Skeletal muscle satellite cell (primary cell): ENCODE measurements around the gene WWC2.

Experiments used
- H3K27me3 ChIP-seq: 2 replicates; pipeline ENCODE4 v1.7.0; 2013; ENCODE audit warnings: low read length; ENCODE audit not compliant: control insufficient read depth, insufficient read depth
- H3K36me3 ChIP-seq: 2 replicates; pipeline ENCODE4 v1.7.0; 2013; ENCODE audit warnings: mild to moderate bottlenecking, control low read depth, low read length; ENCODE audit not compliant: insufficient read depth
- H3K4me1 ChIP-seq: 2 replicates; pipeline ENCODE4 v1.7.0; 2013; ENCODE audit warnings: low read length; ENCODE audit not compliant: control insufficient read depth, insufficient read depth
- H3K4me2 ChIP-seq: 2 replicates; pipeline ENCODE4 v1.7.0; 2013; ENCODE audit warnings: mild to moderate bottlenecking, low read length
- H3K4me3 ChIP-seq: 2 replicates; pipeline ENCODE4 v1.7.0; 2013; ENCODE audit warnings: low read length
- H3K9ac ChIP-seq: 2 replicates; pipeline ENCODE4 v1.7.0; 2013; ENCODE audit warnings: mild to moderate bottlenecking, low read depth, low read length, moderate library complexity
- H3K9me3 ChIP-seq: replicated peaks from 2 replicates; pipeline ENCODE4 v1.7.0; 2013; ENCODE audit warnings: mild to moderate bottlenecking, control low read depth, low read length

Gene WWC2

GRCh38 chr4:183342541-183343533 lies 243.8 kb downstream of the WWC2 start:
- H3K4me2 ChIP-seq, result peak overlapping the region; percentile 58
- H3K4me3 ChIP-seq, result no peak overlapping the region
- no peaks in the 10 kb centered on the region for H3K27me3 ChIP-seq
- no peaks in the 10 kb centered on the region for H3K9me3 ChIP-seq
- H3K4me1 ChIP-seq, result peaks cover 16% of the 10 kb centered on the region
- no peaks in the 10 kb centered on the region for H3K36me3 ChIP-seq
- no peak overlapping the region for H3K9ac ChIP-seq

- H3K4me1 ChIP-seq, result peaks cover 23% of the 10 kb centered on the region
- H3K9me3 ChIP-seq, result no peaks in the 10 kb centered on the region
- no peak overlapping the region for H3K4me2 ChIP-seq
- H3K4me3 ChIP-seq, result no peak overlapping the region
- H3K27me3 ChIP-seq, result no peaks in the 10 kb centered on the region
- no peak overlapping the region for H3K9ac ChIP-seq
- H3K36me3 ChIP-seq, result no peaks in the 10 kb centered on the region
These were observed 244.7 kb downstream of the WWC2 start for GRCh38 chr4:183343730-183344129.

DNA sequence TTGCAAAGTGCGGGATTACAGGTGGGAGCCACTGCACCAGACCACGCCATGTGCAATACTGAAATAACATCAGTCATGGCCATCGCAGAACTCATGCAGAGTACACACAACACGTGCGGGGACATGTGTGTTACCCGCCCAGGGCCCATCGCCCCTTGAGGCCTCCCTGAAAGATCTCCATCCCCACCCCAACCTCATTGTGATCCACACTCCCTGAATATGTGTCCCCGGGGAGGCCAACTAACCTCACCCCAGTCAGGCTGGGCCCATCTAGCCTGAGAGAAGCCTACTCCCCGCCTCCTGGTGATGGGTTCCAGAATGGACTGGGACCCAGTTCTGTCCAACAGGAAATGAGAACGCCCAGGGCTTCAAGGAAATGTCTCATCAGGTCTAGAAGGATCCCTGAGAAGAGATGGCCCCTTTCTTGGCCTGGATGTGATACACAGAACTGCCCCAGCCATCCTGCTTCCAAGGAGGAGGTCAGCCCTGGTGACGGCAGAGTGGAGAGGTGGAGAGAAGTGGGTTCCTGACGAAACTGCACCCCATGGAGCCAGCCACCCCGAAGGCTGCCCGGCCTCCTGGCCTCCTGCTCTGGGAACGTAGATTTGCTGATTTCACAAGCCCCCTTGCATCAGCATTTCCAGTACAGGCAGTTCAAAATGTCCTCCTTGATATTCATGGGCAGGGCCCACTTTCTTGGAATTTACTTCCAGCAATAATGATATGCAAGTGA lies 245.6 kb downstream of the WWC2 start:
- Histone ChIP-seq H3K4me1 (peaks cover 32% of the 10 kb centered on the region), H3K9ac (no peak overlapping the region), H3K9me3 (no peaks in the 10 kb centered on the region), H3K36me3 (no peaks in the 10 kb centered on the region), H3K4me3 (no peak overlapping the region), H3K4me2 (no peak overlapping the region), H3K27me3 (no peaks in the 10 kb centered on the region)

- Histone ChIP-seq H3K36me3 (no peaks in the 10 kb centered on the region), H3K4me1 (peaks cover 33% of the 10 kb centered on the region), H3K4me2 (no peak overlapping the region), H3K9me3 (no peaks in the 10 kb centered on the region), H3K27me3 (no peaks in the 10 kb centered on the region), H3K4me3 (no peak overlapping the region), H3K9ac (no peak overlapping the region)
These were observed 246.2 kb downstream of the WWC2 start for GRCh38 chr4:183345261-183345660.

GRCh38 chr4:183347146-183347545 lies 248.1 kb downstream of the WWC2 start:
- Histone ChIP-seq H3K4me1 (peaks cover 40% of the 10 kb centered on the region), H3K4me3 (no peak overlapping the region), H3K27me3 (no peaks in the 10 kb centered on the region), H3K4me2 (no peak overlapping the region), H3K36me3 (no peaks in the 10 kb centered on the region), H3K9me3 (no peaks in the 10 kb centered on the region), H3K9ac (no peak overlapping the region)

DNA sequence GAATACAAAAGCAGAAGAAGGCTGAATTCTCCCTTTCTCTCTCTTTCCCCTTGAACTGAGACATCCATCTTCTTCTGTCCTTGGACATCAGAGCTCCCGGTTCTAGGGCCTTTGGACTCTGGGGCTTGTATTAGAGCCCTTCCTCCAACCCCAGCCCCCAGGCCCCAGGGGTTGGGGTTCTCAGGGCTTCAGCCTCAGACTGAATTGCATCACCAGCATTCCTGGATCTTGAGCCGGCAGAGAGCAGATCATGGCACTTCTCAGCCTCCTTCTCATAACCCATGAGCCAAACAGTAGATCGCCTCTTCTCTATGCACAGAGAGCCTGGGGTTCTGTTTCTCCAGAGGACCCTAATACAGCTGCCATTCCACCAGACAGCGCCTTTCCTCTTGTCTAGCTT lies 248.5 kb downstream of the WWC2 start:
- Histone ChIP-seq H3K4me3 (no peak overlapping the region), H3K27me3 (no peaks in the 10 kb centered on the region), H3K4me2 (no peak overlapping the region), H3K9me3 (no peaks in the 10 kb centered on the region), H3K4me1 (peaks cover 40% of the 10 kb centered on the region), H3K36me3 (no peaks in the 10 kb centered on the region), H3K9ac (no peak overlapping the region)

DNA sequence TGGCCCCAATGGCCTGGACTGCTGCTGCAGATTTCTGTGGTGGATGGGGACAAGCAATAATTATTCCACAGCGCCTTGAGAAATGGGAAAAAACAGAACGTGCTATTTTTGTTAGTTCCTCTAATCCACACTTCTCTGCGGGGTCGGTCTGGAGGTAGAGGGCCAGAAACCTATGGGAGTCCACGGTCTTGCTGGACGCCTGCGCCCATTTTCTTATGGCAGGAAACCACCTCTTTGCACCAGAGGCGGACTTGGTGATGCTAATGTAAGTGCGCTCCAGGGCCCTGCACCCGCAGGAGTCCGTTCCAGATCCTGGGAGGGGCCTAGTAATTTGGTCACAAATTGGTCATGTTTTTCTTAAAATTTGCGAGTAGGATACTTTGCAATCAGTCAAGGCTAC lies 249.1 kb downstream of the WWC2 start:
- Histone ChIP-seq H3K27me3 (no peaks in the 10 kb centered on the region), H3K4me1 (peaks cover 37% of the 10 kb centered on the region), H3K4me3 (no peak overlapping the region)

GRCh38 chr4:183348706-183349659 lies 249.9 kb downstream of the WWC2 start:
- Histone ChIP-seq H3K9ac (no peak overlapping the region), H3K36me3 (no peaks in the 10 kb centered on the region), H3K4me3 (no peak overlapping the region), H3K4me2 (peak overlapping the region; percentile 7), H3K4me1 (peaks cover 35% of the 10 kb centered on the region), H3K27me3 (no peaks in the 10 kb centered on the region), H3K9me3 (no peaks in the 10 kb centered on the region)

More for the DNA sequence above, 249.1 kb downstream of the WWC2 start:
- H3K9me3 ChIP-seq, result no peaks in the 10 kb centered on the region
- H3K4me2 ChIP-seq, result no peak overlapping the region
- no peaks in the 10 kb centered on the region for H3K36me3 ChIP-seq
- no peak overlapping the region for H3K9ac ChIP-seq

GRCh38 chr4:183349673-183350072 lies 250.6 kb downstream of the WWC2 start:
- Histone ChIP-seq H3K4me1 (peaks cover 35% of the 10 kb centered on the region), H3K4me3 (no peak overlapping the region), H3K36me3 (no peaks in the 10 kb centered on the region)

DNA sequence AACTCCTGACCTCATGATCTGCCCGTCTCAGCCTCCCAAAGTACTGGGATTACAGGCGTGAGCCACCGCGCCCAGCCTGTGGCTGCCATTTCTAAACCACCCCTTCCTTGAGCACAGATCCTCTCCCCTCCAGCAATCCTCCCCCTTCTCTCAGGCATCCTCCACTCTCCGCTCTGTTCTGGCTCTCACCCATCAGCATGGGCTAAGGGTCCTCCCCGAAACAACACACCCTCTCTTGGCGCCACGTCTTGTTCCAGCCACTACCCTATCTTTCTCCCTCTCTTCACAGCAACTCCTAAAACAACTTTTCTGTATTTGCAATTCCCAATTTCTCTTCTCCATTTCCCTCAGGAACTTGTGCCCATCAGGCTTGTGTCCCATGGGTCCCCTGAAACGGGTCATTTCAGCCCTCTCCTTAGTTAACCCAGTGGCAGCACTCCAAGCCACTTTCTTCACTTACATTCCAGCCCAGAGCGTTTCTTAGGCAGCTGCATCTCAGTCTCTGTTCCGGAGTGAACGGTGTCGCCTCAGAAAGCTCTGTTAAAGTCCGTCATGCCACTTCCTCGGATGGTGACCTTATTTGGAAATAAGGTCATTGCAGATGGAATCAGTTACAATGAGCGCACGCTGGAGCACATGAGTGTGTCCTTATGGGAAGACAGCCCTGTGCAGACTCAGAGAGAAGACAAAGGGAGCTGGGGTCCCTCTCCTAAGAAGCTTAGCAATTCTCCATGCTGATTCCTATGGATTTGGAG lies 251.4 kb downstream of the WWC2 start:
- Histone ChIP-seq H3K4me2 (no peak overlapping the region), H3K4me1 (peaks cover 39% of the 10 kb centered on the region), H3K4me3 (no peak overlapping the region), H3K36me3 (no peaks in the 10 kb centered on the region), H3K9ac (no peak overlapping the region), H3K27me3 (no peaks in the 10 kb centered on the region), H3K9me3 (no peaks in the 10 kb centered on the region)

More at GRCh38 chr4:183349673-183350072, 250.6 kb downstream of the WWC2 start:
- H3K9me3 ChIP-seq, result no peaks in the 10 kb centered on the region
- H3K4me2 ChIP-seq, result peak overlapping the region; percentile 7
- no peak overlapping the region for H3K9ac ChIP-seq
- H3K27me3 ChIP-seq, result no peaks in the 10 kb centered on the region
